IPS DF 6.9 (cell line): ENCODE data around the gene CMIP.

Experiments used
- DNase-seq: peaks from one replicate; pipeline ENCODE4 v3.0.0-alpha.2; 2013; ENCODE audit warnings: low read depth, low spot score
- H3K27ac ChIP-seq: one replicate; pipeline ENCODE4 v1.5.1; 2013; ENCODE audit warnings: low read length, control low read depth
- H3K27me3 ChIP-seq: 2 replicates; pipeline ENCODE4 v1.6.1; 2013; ENCODE audit warnings: mild to moderate bottlenecking, low read length; ENCODE audit not compliant: control insufficient read depth, insufficient read depth
- H3K36me3 ChIP-seq: 2 replicates; pipeline ENCODE4 v1.6.1; 2013; ENCODE audit warnings: low read length; ENCODE audit not compliant: control insufficient read depth, insufficient read depth
- H3K4me1 ChIP-seq: 2 replicates; pipeline ENCODE4 v1.6.1; 2013; ENCODE audit warnings: low read length; ENCODE audit not compliant: control insufficient read depth, insufficient read depth
- H3K4me3 ChIP-seq: 2 replicates; pipeline ENCODE4 v1.5.1; 2013; ENCODE audit warnings: mild to moderate bottlenecking, low read length
- H3K9me3 ChIP-seq: 2 replicates; pipeline ENCODE4 v1.6.1; 2013; ENCODE audit warnings: low read length, inconsistent platforms; ENCODE audit not compliant: control insufficient read depth, insufficient read depth
- WGBS: extraction: QIAGEN DNeasy Blood & Tissue Kit; methylation state at CpG from one replicate; pipeline ENCODE4 v1.1.7; 2013; ENCODE audit warnings: mixed read lengths, missing lambda C conversion rate; ENCODE audit not compliant: insufficient read length, insufficient coverage; 5-methylcytosine and 5-hydroxymethylcytosine counted together

The CMIP gene

GRCh38 chr16:81488687-81489411 lies 44.2 kb downstream of the CMIP start:
- H3K36me3 ChIP-seq: no peaks in the 10 kb centered on the region
- H3K4me3 ChIP-seq: no peak overlapping the region
- no peaks in the 10 kb centered on the region for H3K9me3 ChIP-seq
- no peaks in the 10 kb centered on the region for H3K27me3 ChIP-seq
- no peak for DNase-seq
- H3K4me1 ChIP-seq: peaks cover 6% of the 10 kb centered on the region; the same call in 1 of the 2 replicates
- no CpG with 5 or more reads among the region's 7 CpGs for WGBS
- no peak overlapping the region for H3K27ac ChIP-seq

- no peak for DNase-seq
- Histone ChIP-seq H3K9me3 (no peaks in the 10 kb centered on the region), H3K27ac (no peak overlapping the region), H3K4me3 (no peak overlapping the region; the same call in 1 of the 2 replicates), H3K36me3 (no peaks in the 10 kb centered on the region), H3K27me3 (no peaks in the 10 kb centered on the region), H3K4me1 (peaks cover 6% of the 10 kb centered on the region)
- no CpG with 5 or more reads among the region's 12 CpGs for WGBS
These were observed 45.1 kb downstream of the CMIP start for GRCh38 chr16:81489547-81490267.

DNA sequence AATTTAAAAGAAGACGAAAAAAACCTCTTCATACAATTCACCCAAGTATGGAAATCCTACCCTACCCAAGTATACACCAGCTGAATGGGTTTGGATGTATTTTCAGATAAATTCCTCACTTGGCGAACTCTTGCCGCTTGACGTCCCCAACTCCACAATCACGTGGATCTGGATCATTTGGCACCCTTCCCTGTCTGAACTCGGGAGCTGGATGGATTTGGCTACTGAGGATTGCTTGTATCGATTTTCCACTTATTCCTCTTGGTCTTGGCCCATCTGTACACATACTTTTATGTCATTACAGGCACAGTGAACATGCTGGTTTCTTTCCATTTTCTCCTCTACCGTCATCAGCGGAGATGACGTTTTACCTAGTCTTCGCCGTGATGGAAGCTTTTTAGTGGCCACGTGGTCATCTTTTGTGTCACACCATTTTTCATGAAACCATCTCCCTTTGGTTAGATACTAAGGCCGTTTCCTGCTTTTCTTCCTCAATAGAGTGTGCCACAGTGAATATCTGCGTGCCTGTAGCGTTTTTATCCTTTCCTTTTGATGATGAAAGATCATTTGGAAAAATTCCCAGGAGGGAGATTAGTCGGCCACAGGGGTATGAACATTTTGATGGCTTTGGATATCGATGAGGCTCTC lies 47.1 kb downstream of the CMIP start:
- Histone ChIP-seq H3K4me3 (no peak overlapping the region), H3K36me3 (no peaks in the 10 kb centered on the region), H3K27ac (no peak overlapping the region), H3K27me3 (no peaks in the 10 kb centered on the region), H3K4me1 (peaks cover 6% of the 10 kb centered on the region), H3K9me3 (no peaks in the 10 kb centered on the region)
- DNase-seq: no peak
- no CpG with 5 or more reads among the region's 18 CpGs for WGBS

DNA sequence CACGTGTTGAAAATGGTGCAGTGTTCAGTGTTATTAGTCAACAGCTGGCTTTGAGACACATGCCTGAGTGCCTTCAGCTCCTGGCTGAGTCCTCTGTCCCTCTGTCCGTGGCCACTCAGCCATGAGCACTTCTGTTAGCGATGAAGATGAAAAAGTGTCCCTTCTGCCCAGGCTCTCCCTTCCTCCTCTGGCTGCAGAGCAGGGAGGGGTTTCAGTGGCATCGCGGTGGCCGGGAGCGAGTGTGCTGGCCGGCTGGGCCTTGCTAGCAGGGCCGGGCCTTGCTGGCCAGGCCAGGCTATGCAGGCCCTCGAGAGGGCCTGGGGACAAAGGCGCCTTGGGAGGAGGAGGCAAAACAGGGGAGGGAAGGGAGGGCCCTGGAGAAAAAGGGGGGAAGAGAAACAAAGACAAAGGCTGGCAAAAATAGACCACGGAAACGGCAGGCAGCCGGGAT lies 47.7 kb downstream of the CMIP start:
- H3K36me3 ChIP-seq: no peaks in the 10 kb centered on the region
- H3K9me3 ChIP-seq: no peaks in the 10 kb centered on the region
- DNase-seq: no peak
- H3K27ac ChIP-seq: no peak overlapping the region
- WGBS: no CpG with 5 or more reads among the region's 14 CpGs
- peaks cover 4% of the 10 kb centered on the region for H3K4me1 ChIP-seq
- no peak overlapping the region for H3K4me3 ChIP-seq
- H3K27me3 ChIP-seq: no peaks in the 10 kb centered on the region

DNA sequence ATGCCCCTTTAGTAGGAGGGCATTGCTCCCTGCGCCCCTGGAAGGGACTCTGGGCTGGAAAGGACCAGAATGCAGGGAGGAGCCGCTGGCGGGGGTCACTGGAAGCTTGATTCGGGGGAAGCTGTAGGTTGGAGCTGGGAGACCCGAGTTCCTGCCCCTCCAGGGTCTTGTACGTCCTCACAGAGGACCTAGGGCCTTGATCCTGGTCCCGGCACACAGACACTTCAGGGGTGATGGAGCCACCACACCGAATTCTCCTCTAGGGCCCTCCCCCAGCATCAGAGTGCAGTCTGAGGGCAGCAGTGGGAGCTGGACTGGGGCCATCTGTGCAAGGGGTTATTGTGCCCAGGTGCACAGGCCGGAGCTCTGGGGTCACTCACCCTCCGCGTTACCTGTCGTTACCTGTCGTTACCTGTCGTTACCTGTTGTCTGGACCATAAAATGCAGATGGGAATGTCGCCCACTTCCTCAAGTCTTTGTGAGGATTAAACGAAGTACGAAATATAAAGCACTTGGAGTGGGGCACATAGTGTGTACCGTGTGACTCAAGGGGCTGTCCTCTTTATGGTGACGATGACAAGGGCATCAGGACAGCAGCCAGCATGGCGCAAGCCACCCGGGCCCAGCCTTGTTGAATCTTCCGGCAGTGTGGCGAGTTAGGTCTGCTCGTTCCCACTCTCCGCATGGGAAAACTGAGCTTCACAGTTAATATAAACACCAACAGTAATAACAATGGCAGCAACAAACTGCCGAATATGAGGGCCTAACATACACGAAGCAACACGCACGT lies 48.6 kb downstream of the CMIP start:
- Histone ChIP-seq H3K4me1 (peaks cover 4% of the 10 kb centered on the region), H3K36me3 (no peaks in the 10 kb centered on the region), H3K9me3 (no peaks in the 10 kb centered on the region), H3K4me3 (no peak overlapping the region), H3K27ac (no peak overlapping the region), H3K27me3 (no peaks in the 10 kb centered on the region)
- DNase-seq: no peak
- no CpG with 5 or more reads among the region's 29 CpGs for WGBS

GRCh38 chr16:81493755-81494433 lies 49.3 kb downstream of the CMIP start:
- no CpG with 5 or more reads among the region's 23 CpGs for WGBS
- Histone ChIP-seq H3K4me1 (peaks cover 4% of the 10 kb centered on the region), H3K36me3 (no peaks in the 10 kb centered on the region), H3K27me3 (no peaks in the 10 kb centered on the region), H3K9me3 (no peaks in the 10 kb centered on the region), H3K27ac (no peak overlapping the region), H3K4me3 (no peak overlapping the region)
- no peak for DNase-seq

GRCh38 chr16:81494434-81494806 lies 49.8 kb downstream of the CMIP start:
- peaks cover 6% of the 10 kb centered on the region for H3K4me1 ChIP-seq

GRCh38 chr16:81494888-81495287 lies 50.3 kb downstream of the CMIP start:
- no peak for DNase-seq
- Histone ChIP-seq H3K9me3 (no peaks in the 10 kb centered on the region), H3K27ac (no peak overlapping the region), H3K4me1 (peaks cover 6% of the 10 kb centered on the region), H3K27me3 (no peaks in the 10 kb centered on the region), H3K36me3 (no peaks in the 10 kb centered on the region), H3K4me3 (no peak overlapping the region)
- WGBS: no CpG with 5 or more reads among the region's 4 CpGs

More at GRCh38 chr16:81494434-81494806, 49.8 kb downstream of the CMIP start:
- WGBS: no CpG with 5 or more reads among the region's 10 CpGs
- Histone ChIP-seq H3K27ac (no peak overlapping the region), H3K36me3 (no peaks in the 10 kb centered on the region), H3K4me3 (no peak overlapping the region), H3K27me3 (no peaks in the 10 kb centered on the region), H3K9me3 (no peaks in the 10 kb centered on the region)
- no peak for DNase-seq

GRCh38 chr16:81495321-81496234 lies 51.0 kb downstream of the CMIP start:
- peaks cover 6% of the 10 kb centered on the region for H3K4me1 ChIP-seq
- no peaks in the 10 kb centered on the region for H3K9me3 ChIP-seq
- no peaks in the 10 kb centered on the region for H3K36me3 ChIP-seq
- no peak overlapping the region for H3K4me3 ChIP-seq
- DNase-seq: no peak
- no CpG with 5 or more reads among the region's 17 CpGs for WGBS
- no peaks in the 10 kb centered on the region for H3K27me3 ChIP-seq
- no peak overlapping the region for H3K27ac ChIP-seq
